Measurements from ENCODE around the gene TBC1D8B.
"Not testable (repeated sequence)": the region's sequence is repeated elsewhere in the genome, so short reads cannot be mapped to it uniquely, and the experiment has no call there.

The TBC1D8B gene

DNA sequence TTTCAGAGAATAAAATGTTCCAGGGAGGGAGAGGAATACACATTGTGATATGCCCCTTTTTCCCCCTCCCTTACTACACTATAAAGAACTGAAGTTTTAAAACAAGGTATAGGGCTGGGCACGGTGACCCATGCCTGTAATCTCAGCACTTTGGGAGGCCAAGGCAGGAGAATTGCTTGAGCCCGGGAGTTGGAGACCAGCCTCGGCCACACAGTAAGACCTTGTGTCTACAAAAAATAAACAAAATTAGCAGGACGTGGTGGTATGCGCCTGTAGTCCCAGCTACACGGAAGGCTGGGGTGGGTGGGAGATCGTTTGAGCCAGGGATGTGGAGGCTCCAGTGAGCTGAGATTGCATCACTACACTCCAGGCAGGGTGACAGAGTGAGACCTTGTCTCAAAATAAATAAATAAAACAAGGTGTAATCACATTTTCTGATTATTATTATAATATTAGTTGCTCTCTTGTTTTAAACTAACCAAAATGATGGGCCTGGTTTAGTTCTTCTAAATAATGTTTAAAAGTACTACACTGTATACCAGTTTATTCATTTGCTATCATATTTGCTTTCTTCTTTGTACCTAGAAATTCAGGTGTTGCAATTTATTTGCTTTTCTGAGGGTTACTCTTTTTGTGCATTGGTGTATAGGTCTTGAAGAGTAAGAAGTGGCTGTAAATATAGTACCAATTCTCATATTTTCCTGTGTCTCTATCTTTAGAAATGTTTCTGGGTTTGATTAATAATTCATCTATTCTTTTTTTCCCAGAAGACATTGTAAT lies 8.8 kb downstream of the TBC1D8B start:
- no peak overlapping the region for H3K23ac ChIP-seq (ENCODE audit: low read depth, low read length, poor library complexity)
- H3K27ac ChIP-seq (replicated peaks; ENCODE audit: low read length) = no peak overlapping the region
- no peak overlapping the region for H2BK120ac ChIP-seq (ENCODE audit: low read depth, low read length)
- H4K91ac ChIP-seq (ENCODE audit: low read depth, low read length, poor library complexity) = no peak overlapping the region
- no peak for DNase-seq (ENCODE audit: low spot score)
- no peaks in the 10 kb centered on the region for H3K36me3 ChIP-seq (replicated peaks in 1 of 2; ENCODE audit: control insufficient read depth in 2 of 2, insufficient read depth in 2 of 2, low read length in 2 of 2)
- no peak overlapping the region for H2AK5ac ChIP-seq (ENCODE audit: low read depth, low read length)
- H3K9ac ChIP-seq (ENCODE audit: low read depth, low read length, poor library complexity) = no peak overlapping the region
- H2BK15ac ChIP-seq (ENCODE audit: low read length) = no peak overlapping the region
- no peaks in the 10 kb centered on the region for H3K4me1 ChIP-seq (ENCODE audit: control insufficient read depth in 2 of 2, insufficient read depth in 1 of 2, low read depth in 1 of 2, low read length in 2 of 2)
- no peak overlapping the region for H3K18ac ChIP-seq (ENCODE audit: low read length)
- H3K4ac ChIP-seq (ENCODE audit: low read length) = no peak overlapping the region
- no peaks in the 10 kb centered on the region for H3K27me3 ChIP-seq (ENCODE audit: control insufficient read depth in 3 of 3, insufficient read depth in 3 of 3, low read depth in 1 of 3, low read length in 3 of 3)
- no peak overlapping the region for H2BK12ac ChIP-seq (ENCODE audit: low read length)
- no CpG with 5 or more reads among the region's 7 CpGs for WGBS, 2 donors (ENCODE audit: extremely low coverage in 2 of 2, insufficient read length in 2 of 2, insufficient replicate concordance in 1 of 2)
- no peaks in the 10 kb centered on the region for H3K9me3 ChIP-seq (replicated peaks in 1 of 2; ENCODE audit: control insufficient read depth in 2 of 2, insufficient read depth in 1 of 2, low read depth in 1 of 2, low read length in 2 of 2)
- H3K79me1 ChIP-seq (ENCODE audit: low read depth, low read length) = no peaks in the 10 kb centered on the region
- no peak overlapping the region for H4K8ac ChIP-seq (ENCODE audit: low read depth, low read length)
- H3K14ac ChIP-seq (ENCODE audit: low read length) = no peak overlapping the region
- H2AFZ ChIP-seq (ENCODE audit: low read length) = no peak overlapping the region
- no peak overlapping the region for H2BK5ac ChIP-seq (ENCODE audit: low read length)
- no peak overlapping the region for H3K4me2 ChIP-seq (ENCODE audit: insufficient read depth, low read length, poor library complexity, severe bottlenecking)
- H3K4me3 ChIP-seq (ENCODE audit: low read length in 2 of 2) = no peak overlapping the region

DNA sequence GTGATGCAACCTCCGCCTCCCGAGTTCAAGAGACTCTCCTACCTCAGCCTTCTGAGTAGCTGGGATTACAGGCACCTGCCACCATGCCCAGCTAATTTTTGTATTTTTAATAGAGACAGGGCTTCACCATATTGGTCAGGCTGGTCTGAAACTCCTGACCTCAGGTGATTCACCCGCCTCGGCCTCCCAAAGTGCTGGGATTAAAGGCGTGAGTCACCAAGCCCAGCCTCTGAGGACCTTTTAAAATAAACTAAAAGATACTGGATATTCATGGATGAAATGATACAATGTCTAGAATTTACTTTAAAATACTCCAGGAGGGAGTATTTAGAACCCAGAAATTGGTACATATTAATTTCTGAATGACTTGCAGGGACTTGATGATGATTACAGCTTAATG lies 10.5 kb downstream of the TBC1D8B start:
- not testable (repeated sequence) for H3K9ac ChIP-seq (ENCODE audit: low read depth, low read length, poor library complexity); H2BK120ac ChIP-seq (ENCODE audit: low read depth, low read length); H2BK15ac ChIP-seq (ENCODE audit: low read length); H3K9me3 ChIP-seq (replicated peaks in 1 of 2; ENCODE audit: control insufficient read depth in 2 of 2, insufficient read depth in 1 of 2, low read depth in 1 of 2, low read length in 2 of 2); H3K23ac ChIP-seq (ENCODE audit: low read depth, low read length, poor library complexity); H3K27ac ChIP-seq (replicated peaks; ENCODE audit: low read length); H3K36me3 ChIP-seq (replicated peaks in 1 of 2; ENCODE audit: control insufficient read depth in 2 of 2, insufficient read depth in 2 of 2, low read length in 2 of 2); H3K18ac ChIP-seq (ENCODE audit: low read length); H2BK5ac ChIP-seq (ENCODE audit: low read length); H3K4me3 ChIP-seq (ENCODE audit: low read length in 2 of 2); H2AK5ac ChIP-seq (ENCODE audit: low read depth, low read length); H4K8ac ChIP-seq (ENCODE audit: low read depth, low read length); H4K91ac ChIP-seq (ENCODE audit: low read depth, low read length, poor library complexity); H3K4me1 ChIP-seq (ENCODE audit: control insufficient read depth in 2 of 2, insufficient read depth in 1 of 2, low read depth in 1 of 2, low read length in 2 of 2); H3K4me2 ChIP-seq (ENCODE audit: insufficient read depth, low read length, poor library complexity, severe bottlenecking); DNase-seq (ENCODE audit: low spot score); H3K4ac ChIP-seq (ENCODE audit: low read length); H3K14ac ChIP-seq (ENCODE audit: low read length); H3K27me3 ChIP-seq (ENCODE audit: control insufficient read depth in 3 of 3, insufficient read depth in 3 of 3, low read depth in 1 of 3, low read length in 3 of 3); H3K79me1 ChIP-seq (ENCODE audit: low read depth, low read length); H2AFZ ChIP-seq (ENCODE audit: low read length); H2BK12ac ChIP-seq (ENCODE audit: low read length)
- no CpG with 5 or more reads among the region's 5 CpGs for WGBS, 2 donors (ENCODE audit: extremely low coverage in 2 of 2, insufficient read length in 2 of 2, insufficient replicate concordance in 1 of 2)

DNA sequence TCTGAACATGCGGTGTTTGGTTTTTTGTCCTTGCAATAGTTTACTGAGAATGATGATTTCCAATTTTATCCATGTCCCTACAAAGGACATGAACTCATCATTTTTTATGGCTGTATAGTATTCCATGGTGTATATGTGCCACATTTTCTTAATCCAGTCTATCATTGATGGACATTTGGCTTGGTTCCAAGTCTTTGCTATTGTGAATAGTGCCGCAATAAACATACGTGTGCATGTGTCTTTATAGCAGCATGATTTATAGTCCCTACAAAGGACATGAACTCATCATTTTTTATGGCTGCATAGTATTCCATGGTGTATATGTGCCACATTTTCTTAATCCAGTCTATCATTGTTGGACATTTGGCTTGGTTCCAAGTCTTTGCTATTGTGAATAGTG lies 11.6 kb downstream of the TBC1D8B start:
- H3K4me2 ChIP-seq (ENCODE audit: insufficient read depth, low read length, poor library complexity, severe bottlenecking); H2AFZ ChIP-seq (ENCODE audit: low read length); H3K27ac ChIP-seq (replicated peaks; ENCODE audit: low read length); DNase-seq (ENCODE audit: low spot score); H3K4ac ChIP-seq (ENCODE audit: low read length); H2BK15ac ChIP-seq (ENCODE audit: low read length); H2BK12ac ChIP-seq (ENCODE audit: low read length); H2BK120ac ChIP-seq (ENCODE audit: low read depth, low read length); H3K9ac ChIP-seq (ENCODE audit: low read depth, low read length, poor library complexity); H3K79me1 ChIP-seq (ENCODE audit: low read depth, low read length); H3K23ac ChIP-seq (ENCODE audit: low read depth, low read length, poor library complexity); H2BK5ac ChIP-seq (ENCODE audit: low read length); H4K8ac ChIP-seq (ENCODE audit: low read depth, low read length); H3K27me3 ChIP-seq (ENCODE audit: control insufficient read depth in 3 of 3, insufficient read depth in 3 of 3, low read depth in 1 of 3, low read length in 3 of 3); H3K14ac ChIP-seq (ENCODE audit: low read length); H2AK5ac ChIP-seq (ENCODE audit: low read depth, low read length); H4K91ac ChIP-seq (ENCODE audit: low read depth, low read length, poor library complexity); H3K36me3 ChIP-seq (replicated peaks in 1 of 2; ENCODE audit: control insufficient read depth in 2 of 2, insufficient read depth in 2 of 2, low read length in 2 of 2); H3K4me1 ChIP-seq (ENCODE audit: control insufficient read depth in 2 of 2, insufficient read depth in 1 of 2, low read depth in 1 of 2, low read length in 2 of 2); H3K18ac ChIP-seq (ENCODE audit: low read length); H3K9me3 ChIP-seq (replicated peaks in 1 of 2; ENCODE audit: control insufficient read depth in 2 of 2, insufficient read depth in 1 of 2, low read depth in 1 of 2, low read length in 2 of 2); H3K4me3 ChIP-seq (ENCODE audit: low read length in 2 of 2): not testable (repeated sequence)
- no CpG with 5 or more reads among the region's 3 CpGs for WGBS, 2 donors (ENCODE audit: extremely low coverage in 2 of 2, insufficient read length in 2 of 2, insufficient replicate concordance in 1 of 2)

DNA sequence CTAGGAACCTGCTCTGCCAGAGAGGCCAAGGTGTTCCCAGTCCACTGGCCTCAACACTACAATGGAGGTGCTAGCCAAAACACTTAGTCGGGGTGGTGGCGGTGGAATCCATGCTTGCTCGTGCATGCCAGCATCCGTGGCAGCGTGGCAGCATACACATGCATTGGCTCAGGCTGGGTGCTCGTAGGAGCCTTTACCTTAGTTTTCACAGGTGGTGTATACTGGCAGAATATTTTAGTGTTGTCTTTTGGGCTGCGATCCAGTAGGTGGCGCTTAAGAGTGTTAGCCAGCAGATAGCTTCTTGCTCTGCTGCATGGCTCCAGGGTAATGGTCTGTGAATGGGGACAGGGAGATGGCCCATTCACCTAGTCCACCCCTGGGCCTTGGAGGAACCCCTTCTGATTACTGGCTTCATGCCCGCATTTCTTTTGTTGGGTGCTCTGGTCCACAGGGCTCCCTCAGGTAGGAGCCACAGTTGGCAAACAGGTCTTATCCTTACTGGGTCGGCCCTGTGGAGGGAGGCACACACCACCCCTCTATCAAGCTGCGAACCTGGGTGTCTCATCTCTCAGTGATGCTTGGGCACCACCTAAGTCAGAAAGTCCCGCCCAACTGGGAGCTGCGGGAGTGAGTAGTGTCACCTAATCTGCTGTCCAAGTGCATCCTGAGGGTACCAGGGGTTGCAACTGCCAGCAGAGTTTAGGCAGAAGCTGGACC lies 60.7 kb downstream of the TBC1D8B start:
- Histone ChIP-seq H4K8ac (ENCODE audit: low read depth, low read length) (no peak overlapping the region), H2AFZ (ENCODE audit: low read length) (no peak overlapping the region), H3K4ac (ENCODE audit: low read length) (no peak overlapping the region), H3K4me3 (ENCODE audit: low read length in 2 of 2) (no peak overlapping the region), H3K27me3 (ENCODE audit: control insufficient read depth in 3 of 3, insufficient read depth in 3 of 3, low read depth in 1 of 3, low read length in 3 of 3) (peaks cover 0 to 3% (median 0%) of the 10 kb centered on the region in 3 experiments), H3K9ac (ENCODE audit: low read depth, low read length, poor library complexity) (no peak overlapping the region), H3K9me3 (replicated peaks in 1 of 2; ENCODE audit: control insufficient read depth in 2 of 2, insufficient read depth in 1 of 2, low read depth in 1 of 2, low read length in 2 of 2) (no peaks in the 10 kb centered on the region), H3K4me1 (ENCODE audit: control insufficient read depth in 2 of 2, insufficient read depth in 1 of 2, low read depth in 1 of 2, low read length in 2 of 2) (no peaks in the 10 kb centered on the region), H3K14ac (ENCODE audit: low read length) (no peak overlapping the region), H2AK5ac (ENCODE audit: low read depth, low read length) (no peak overlapping the region), H2BK12ac (ENCODE audit: low read length) (no peak overlapping the region), H4K91ac (ENCODE audit: low read depth, low read length, poor library complexity) (no peak overlapping the region), H2BK120ac (ENCODE audit: low read depth, low read length) (no peak overlapping the region), H3K36me3 (replicated peaks in 1 of 2; ENCODE audit: control insufficient read depth in 2 of 2, insufficient read depth in 2 of 2, low read length in 2 of 2) (no peaks in the 10 kb centered on the region), H3K23ac (ENCODE audit: low read depth, low read length, poor library complexity) (no peak overlapping the region), H2BK15ac (ENCODE audit: low read length) (no peak overlapping the region), H3K18ac (ENCODE audit: low read length) (no peak overlapping the region), H3K79me1 (ENCODE audit: low read depth, low read length) (no peaks in the 10 kb centered on the region), H3K4me2 (ENCODE audit: insufficient read depth, low read length, poor library complexity, severe bottlenecking) (no peak overlapping the region), H2BK5ac (ENCODE audit: low read length) (no peak overlapping the region), H3K27ac (replicated peaks; ENCODE audit: low read length) (no peak overlapping the region)
- WGBS, 2 donors (ENCODE audit: extremely low coverage in 2 of 2, insufficient read length in 2 of 2, insufficient replicate concordance in 1 of 2) = no CpG with 5 or more reads among the region's 13 CpGs
- peak; percentile 1 for DNase-seq (ENCODE audit: low spot score)
